Heart left ventricle (tissue), 16 donors: ENCODE data around the gene SPIN1. TPM values are rescaled to one million over a fixed set of nuclear protein-coding genes. Genes with fewer than 3 reads are reported as not detected.

Experiments used
- ATAC-seq, 4 donors: fragments of 200-7000 bp; cut with Tn5 transposase; one replicate each; pipeline ENCODE4 v1.9.1; 2020 to 2022; ENCODE audit warnings: moderate library complexity in 4 of 4, mild to moderate bottlenecking in 3 of 4, moderate number of reproducible peaks in 1 of 4
- DNase-seq, 5 donors: peaks; one replicate each; pipeline ENCODE4 v3.0.0-alpha.2; 2020
- H3K27ac ChIP-seq, 12 donors: fragments of 200-600 bp; sonication (generic) in 4 of 12; one replicate each; pipeline versions ENCODE4 v1.5.0 to v1.8.0; 2016 to 2022; ENCODE audit warnings: mild to moderate bottlenecking in 2 of 12
- H3K27me3 ChIP-seq, 9 donors: fragments of 200-600 bp; sonication (generic) in 2 of 9; one replicate each; pipeline versions ENCODE4 v1.5.1 to v1.8.0; 2016 to 2022; ENCODE audit warnings: mild to moderate bottlenecking in 3 of 9
- H3K36me3 ChIP-seq, 9 donors: fragments of 200-600 bp; sonication (generic) in 2 of 9; one replicate each; pipeline versions ENCODE4 v1.5.0 to v1.8.0; 2018 to 2022; ENCODE audit warnings: mild to moderate bottlenecking in 2 of 9
- H3K4me1 ChIP-seq, 12 donors: fragments of 200-600 bp; sonication (generic) in 4 of 12; one replicate each; pipeline versions ENCODE4 v1.5.0 to v1.8.0; 2016 to 2022; ENCODE audit warnings: mild to moderate bottlenecking in 3 of 12
- H3K4me3 ChIP-seq, 12 donors: fragments of 200-600 bp; sonication (generic) in 4 of 12; one replicate each; pipeline versions ENCODE4 v1.5.0 to v1.8.0; 2017 to 2022; ENCODE audit warnings: mild to moderate bottlenecking in 9 of 12, moderate library complexity in 4 of 12
- H3K9me3 ChIP-seq, 12 donors: fragments of 200-600 bp; sonication (generic) in 4 of 12; one replicate each; pipeline versions ENCODE4 v1.5.0 to v1.8.0; 2016 to 2022; ENCODE audit warnings: mild to moderate bottlenecking in 1 of 12
- CTCF ChIP-seq, 12 donors: fragments of 200-600 bp; sonication (generic) in 4 of 12; IDR thresholded peaks; one replicate each; pipeline versions ENCODE4 v1.5.0 to v1.8.0; 2018 to 2022; ENCODE audit warnings: antibody characterized with exemption in 12 of 12, mild to moderate bottlenecking in 5 of 12
- POLR2A ChIP-seq, 2 donors: fragments of 450-650 bp; IDR thresholded peaks; one replicate each; pipeline ENCODE4 v1.6.1; 2017; ENCODE audit warnings: antibody characterized with exemption in 2 of 2, mild to moderate bottlenecking in 2 of 2, moderate library complexity in 2 of 2
- WGBS, 4 donors: extraction: QIAGEN DNeasy Blood & Tissue Kit in 2 of 4; methylation state at CpG; one replicate each; pipeline versions ENCODE4 v1.1.5 to v1.1.7; 2013 to 2018; 5-methylcytosine and 5-hydroxymethylcytosine counted together
- intact Hi-C, 10 donors: fragments of 100-400 bp; cut with DNase I; formaldehyde crosslinking; loops; one replicate each; pipeline versions ENCODE4 v1.11.1 to v1.14.2; 2022
- polyA plus RNA-seq, 2 donors: library from polyadenylated mRNA; stranded (reverse); fragments of 200-250 nt; gene quantifications; one replicate each; pipeline ENCODE4 v1.2.3, GENCODE V29; 2013
- total RNA-seq, 9 donors: library from RNA; depleted of rRNA in 2 of 9; stranded (reverse); fragments of >200 nt in 2 of 9; fragmentation: NEBNext Ultra II Directional in 3 of 9; extraction: Animal tissue kit (Norgen Biotek cat#: 25700) in 3 of 9; gene quantifications; one replicate each; pipeline versions ENCODE4 v1.1.0 to v1.2.4, GENCODE V29; 2016 to 2023
- donor health status: ischemic (EF 13 %, LVEDD 7.1; RV severe dilation, severe dysfunction).
- donor health status: healthy with polysubstance abuse.
- donor health status: DM: no; HTN: yes; CAD: no.
- donor health status: DM: no; HTN: no; CAD: no.
- donor health status: ischemic (EF 25% LVEDD 6.9; RV normal size, moderate dysfunction).
- donor health status: ischemic (EF 25% LVEDD 5.7; RV mildly dilated, moderate dysfunction).
- donor health status: healthy.
- donor health status: DM: yes; HTN: yes; CAD: no.
- donor health status: ischemic (EF 35%, LVEDD 5.7; RV mildly dilated, moderate dysfunction).
- donor health status: nonischemic (EF 11% LVEDD 7.7; RV severe dilation, severe dysfunction).
- donor health status: DM: yes; HTN: yes; CAD: no.
- donor health status: PGD.
- donor health status: ischemic (EF 29% LVEDD 5.4; RV normal size, mild dysfunction).
- donor health status: nonischemic (EF 23%, LVEDD 6.1; RV moderate dilation, normal function).

The SPIN1 gene
- total and polyA plus RNA-seq, 11 donors: 17.8 to 61.2 (median 43.4) TPM

- ATAC-seq (no peak), DNase-seq (no peak)
- no peaks in the 10 kb centered on the region for H3K9me3 ChIP-seq
- peaks cover 0 to 51% (median 17%) of the 10 kb centered on the region in 9 donors for H3K36me3 ChIP-seq
- H3K4me3 ChIP-seq: no peak overlapping the region
- no peak overlapping the region for H3K27ac ChIP-seq
- intact Hi-C loops: no loop called here
- 56 to 69% (median 63%) methylated on average over 1 of the region's 1 CpG for WGBS, 4 donors
- peaks cover 0 to 8% (median 0%) of the 10 kb centered on the region in 12 donors for H3K4me1 ChIP-seq
- TF ChIP-seq CTCF (IDR thresholded peaks at IDR 0.05) (no peak), POLR2A (IDR thresholded peaks at IDR 0.05) (no peak)
- H3K27me3 ChIP-seq: no peaks in the 10 kb centered on the region
These were observed 76.6 kb downstream of the SPIN1 start for GRCh38 chr9:88464851-88465250.

GRCh38 chr9:88468226-88468625 is 80.0 kb downstream of the SPIN1 start:
- no peak for ATAC-seq
- Histone ChIP-seq H3K27me3 (no peaks in the 10 kb centered on the region), H3K4me3 (no peak overlapping the region), H3K9me3 (no peaks in the 10 kb centered on the region), H3K4me1 (peaks cover 0 to 4% (median 0%) of the 10 kb centered on the region in 12 donors), H3K27ac (no peak overlapping the region), H3K36me3 (peaks cover 0 to 55% (median 29%) of the 10 kb centered on the region in 9 donors)
- TF ChIP-seq CTCF (IDR thresholded peaks at IDR 0.05) (no peak), POLR2A (IDR thresholded peaks at IDR 0.05) (no peak)
- DNase-seq: no peak
- 91 to 98% (median 98%) methylated on average over 9 of the region's 9 CpGs for WGBS, 4 donors
- intact Hi-C loops: no loop called here

GRCh38 chr9:88476491-88477271 is 88.4 kb downstream of the SPIN1 start:
- no peaks in the 10 kb centered on the region for H3K9me3 ChIP-seq
- ATAC-seq: peak in 2 of 4 donors; percentile 44 to 50
- intact Hi-C loops: no loop called here
- WGBS, 4 donors: 73 to 77% (median 73%) methylated on average over 11 of the region's 11 CpGs
- H3K27me3 ChIP-seq: no peaks in the 10 kb centered on the region
- H3K4me1 ChIP-seq: peaks cover 0 to 20% (median 5%) of the 10 kb centered on the region in 12 donors
- no peak overlapping the region for H3K27ac ChIP-seq
- H3K36me3 ChIP-seq: peaks cover 0 to 48% (median 28%) of the 10 kb centered on the region in 9 donors
- no peak for TF ChIP-seq CTCF (IDR thresholded peaks at IDR 0.05)
- TF ChIP-seq POLR2A (IDR thresholded peaks at IDR 0.05): no peak
- no peak for DNase-seq
- no peak overlapping the region for H3K4me3 ChIP-seq

GRCh38 chr9:88477300-88477751 is 89.1 kb downstream of the SPIN1 start:
- no peak overlapping the region for H3K27ac ChIP-seq
- TF ChIP-seq CTCF (IDR thresholded peaks at IDR 0.05) (no peak), POLR2A (IDR thresholded peaks at IDR 0.05) (no peak)
- ATAC-seq (no peak), DNase-seq (no peak)
- H3K4me3 ChIP-seq: no peak overlapping the region
- peaks cover 0 to 20% (median 5%) of the 10 kb centered on the region in 12 donors for H3K4me1 ChIP-seq
- H3K36me3 ChIP-seq: peaks cover 0 to 47% (median 28%) of the 10 kb centered on the region in 9 donors
- WGBS, 4 donors: 78 to 87% (median 83%) methylated on average over 3 of the region's 3 CpGs
- no peaks in the 10 kb centered on the region for H3K27me3 ChIP-seq
- intact Hi-C loops: no loop called here
- no peaks in the 10 kb centered on the region for H3K9me3 ChIP-seq
